MCF 10A (cell line): ENCODE results near the gene NEK1. TPM values are rescaled to one million over a fixed set of nuclear protein-coding genes. Genes with fewer than 3 reads are reported as not detected.

Source experiments
- BruUV-seq: library from RNA; stranded (reverse); fragments of 400-500 nt; replicated peaks from 2 replicates; lab custom pipeline; 2021; lab: Mats Ljungman, UMichigan
- CTCF ChIA-PET: fragments of 300-600 bp; sonication (Branson Sonifier 250); formaldehyde crosslinking; extraction: SDS; loops from one replicate; lab custom pipeline; 2021; ENCODE audit warnings: antibody characterized with exemption, inconsistent platforms; lab: Yijun Ruan, JAX
- POLR2A ChIA-PET: fragments of 300-600, 350-650 bp; sonication (Branson Sonifier 250); formaldehyde crosslinking; extraction: SDS; loops from one replicate; lab custom pipeline; 2020; ENCODE audit warnings: antibody characterized with exemption, inconsistent platforms; lab: Yijun Ruan, JAX
- DNase-seq: peaks from one replicate; pipeline ENCODE4 v3.0.0-alpha.2; 2018; ENCODE audit not compliant: unreplicated experiment
- H3K27ac Mint-ChIP-seq: one replicate; pipeline ENCODE4 v1.8.0; 2022; ENCODE audit warnings: mild to moderate bottlenecking, low read depth, mixed read lengths; ENCODE audit not compliant: unreplicated experiment
- H3K27me3 Mint-ChIP-seq: one replicate; pipeline ENCODE4 v1.8.0; 2022; ENCODE audit warnings: mixed read lengths; ENCODE audit not compliant: insufficient read depth, unreplicated experiment
- H3K36me3 Mint-ChIP-seq: one replicate; pipeline ENCODE4 v1.8.0; 2022; ENCODE audit warnings: mild to moderate bottlenecking, moderate library complexity, mixed read lengths; ENCODE audit not compliant: insufficient read depth, unreplicated experiment
- H3K4me1 Mint-ChIP-seq: one replicate; pipeline ENCODE4 v1.8.0; 2022; ENCODE audit warnings: mixed read lengths; ENCODE audit not compliant: insufficient read depth, unreplicated experiment
- H3K4me3 Mint-ChIP-seq: one replicate; pipeline ENCODE4 v1.8.0; 2022; ENCODE audit warnings: mild to moderate bottlenecking, moderate library complexity, mixed read lengths; ENCODE audit not compliant: unreplicated experiment
- H3K9me3 Mint-ChIP-seq: one replicate; pipeline ENCODE4 v1.8.0; 2022; ENCODE audit warnings: mixed read lengths; ENCODE audit not compliant: unreplicated experiment
- intact Hi-C: fragments of 100-400 bp; cut with micrococcal nuclease; formaldehyde crosslinking; loops from 2 replicates; pipeline ENCODE4 v1.14.1; 2022
- total RNA-seq: library from RNA; stranded (reverse); gene quantifications from 2 replicates; pipeline ENCODE4 v1.2.3, GENCODE V29; 2022
- TF ChIP-seq, protein P1 (sequence below): fragments of 200-600 bp; IDR thresholded peaks from one replicate; pipeline ENCODE4 v1.8.0; 2022; ENCODE audit warnings: antibody characterized with exemption, mild to moderate bottlenecking; ENCODE audit not compliant: unreplicated experiment

The NEK1 gene
- total RNA-seq, 1 experiment from 2014 or later = 15.5 TPM

DNA sequence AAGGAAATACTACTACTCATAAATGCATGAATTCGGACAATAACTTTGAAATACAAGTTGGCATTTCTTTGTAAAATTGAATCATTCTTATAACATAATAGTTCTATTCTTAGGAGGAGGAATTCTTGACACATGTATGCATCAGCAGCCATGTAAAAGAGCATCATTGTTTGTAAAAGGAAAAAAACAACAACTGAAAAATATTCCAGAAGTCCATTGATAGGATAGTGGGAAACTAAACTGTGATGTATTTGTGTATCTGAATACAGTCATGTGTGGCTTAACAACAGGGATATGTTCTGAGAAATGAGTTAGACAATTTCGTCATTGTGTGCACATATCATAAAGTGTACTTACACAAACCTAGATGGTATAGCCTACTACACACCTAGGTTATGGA, 239.6 kb downstream of the NEK1 start:
- Mint-ChIP-seq H3K27me3 (no peaks in the 10 kb centered on the region), H3K27ac (no peak overlapping the region), H3K4me1 (no peaks in the 10 kb centered on the region), H3K4me3 (no peak overlapping the region), H3K36me3 (no peaks in the 10 kb centered on the region), H3K9me3 (peaks cover 12% of the 10 kb centered on the region)
- BruUV-seq = no TSS peak
- CTCF ChIA-PET = no interaction called here
- no peak for DNase-seq
- TF ChIP-seq, protein P1, sequence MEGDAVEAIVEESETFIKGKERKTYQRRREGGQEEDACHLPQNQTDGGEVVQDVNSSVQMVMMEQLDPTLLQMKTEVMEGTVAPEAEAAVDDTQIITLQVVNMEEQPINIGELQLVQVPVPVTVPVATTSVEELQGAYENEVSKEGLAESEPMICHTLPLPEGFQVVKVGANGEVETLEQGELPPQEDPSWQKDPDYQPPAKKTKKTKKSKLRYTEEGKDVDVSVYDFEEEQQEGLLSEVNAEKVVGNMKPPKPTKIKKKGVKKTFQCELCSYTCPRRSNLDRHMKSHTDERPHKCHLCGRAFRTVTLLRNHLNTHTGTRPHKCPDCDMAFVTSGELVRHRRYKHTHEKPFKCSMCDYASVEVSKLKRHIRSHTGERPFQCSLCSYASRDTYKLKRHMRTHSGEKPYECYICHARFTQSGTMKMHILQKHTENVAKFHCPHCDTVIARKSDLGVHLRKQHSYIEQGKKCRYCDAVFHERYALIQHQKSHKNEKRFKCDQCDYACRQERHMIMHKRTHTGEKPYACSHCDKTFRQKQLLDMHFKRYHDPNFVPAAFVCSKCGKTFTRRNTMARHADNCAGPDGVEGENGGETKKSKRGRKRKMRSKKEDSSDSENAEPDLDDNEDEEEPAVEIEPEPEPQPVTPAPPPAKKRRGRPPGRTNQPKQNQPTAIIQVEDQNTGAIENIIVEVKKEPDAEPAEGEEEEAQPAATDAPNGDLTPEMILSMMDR = no peak
- intact Hi-C loops = no loop called here
- POLR2A ChIA-PET = no interaction called here

GRCh38 chr4:169369634-169370033, 242.7 kb downstream of the NEK1 start:
- CTCF ChIA-PET = no interaction called here
- no peak overlapping the region for H3K27ac Mint-ChIP-seq
- H3K36me3 Mint-ChIP-seq = no peaks in the 10 kb centered on the region
- peaks cover 11% of the 10 kb centered on the region for H3K9me3 Mint-ChIP-seq
- no peaks in the 10 kb centered on the region for H3K4me1 Mint-ChIP-seq
- no TSS peak for BruUV-seq
- POLR2A ChIA-PET = no interaction called here
- no peak overlapping the region for H3K4me3 Mint-ChIP-seq
- intact Hi-C loops = no loop called here
- no peak for DNase-seq
- TF ChIP-seq, protein P1 = no peak
- no peaks in the 10 kb centered on the region for H3K27me3 Mint-ChIP-seq

DNA sequence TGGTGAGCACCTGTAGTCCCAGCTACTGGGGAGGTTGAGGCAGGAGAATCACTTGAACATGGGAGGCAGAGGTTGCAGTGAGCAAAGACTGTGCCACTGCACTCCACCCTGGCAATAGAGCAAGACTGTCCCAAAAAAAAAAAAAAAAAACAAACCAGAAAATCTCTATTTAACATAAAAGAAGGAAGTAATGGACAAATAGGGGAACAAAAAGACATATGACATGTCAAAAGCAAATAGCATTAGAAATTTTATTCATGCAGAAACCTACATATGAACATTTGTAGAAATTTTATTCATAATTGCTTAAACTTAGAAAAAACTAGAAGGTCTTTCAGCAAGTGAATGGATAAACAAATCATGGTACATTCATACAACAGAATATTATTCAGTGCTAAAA, 244.6 kb downstream of the NEK1 start:
- intact Hi-C loops = no loop called here
- CTCF ChIA-PET = interaction anchor here (0.6 kb wide), 1 partner anchor 53 kb away, joined by 3 read pairs; no protein-coding TSS in a partner anchor
- no peak for DNase-seq
- H3K27ac Mint-ChIP-seq = no peak overlapping the region
- peaks cover 2% of the 10 kb centered on the region for H3K36me3 Mint-ChIP-seq
- H3K9me3 Mint-ChIP-seq = peaks cover 11% of the 10 kb centered on the region
- no peak overlapping the region for H3K4me3 Mint-ChIP-seq
- TF ChIP-seq, protein P1 = no peak
- POLR2A ChIA-PET = no interaction called here
- no TSS peak for BruUV-seq
- no peaks in the 10 kb centered on the region for H3K4me1 Mint-ChIP-seq
- no peaks in the 10 kb centered on the region for H3K27me3 Mint-ChIP-seq

- DNase-seq = no peak
- H3K27ac Mint-ChIP-seq = no peak overlapping the region
- POLR2A ChIA-PET = no interaction called here
- H3K27me3 Mint-ChIP-seq = no peaks in the 10 kb centered on the region
- no peaks in the 10 kb centered on the region for H3K4me1 Mint-ChIP-seq
- intact Hi-C loops = no loop called here
- no peak overlapping the region for H3K4me3 Mint-ChIP-seq
- H3K9me3 Mint-ChIP-seq = peaks cover 11% of the 10 kb centered on the region
- CTCF ChIA-PET = no interaction called here
- H3K36me3 Mint-ChIP-seq = peaks cover 6% of the 10 kb centered on the region
- TF ChIP-seq, protein P1 = no peak
- BruUV-seq = no TSS peak
Measured at GRCh38 chr4:169366821-169367220, 245.6 kb downstream of the NEK1 start.
